Suppressor macrophage (primary cell): ENCODE measurements around the gene VSIG1.

ENCODE experiments used
- DNase-seq, 4 experiments: peaks; one replicate each; pipeline ENCODE4 v3.0.0-alpha.2; 2020 to 2022

VSIG1 gene

GRCh38 chrX:108064613-108065012, 19.7 kb downstream of the VSIG1 start:
- no peak for DNase-seq

- DNase-seq: no peak
Measured at GRCh38 chrX:108068121-108068520, 23.3 kb downstream of the VSIG1 start.

GRCh38 chrX:108070891-108071290, 26.0 kb downstream of the VSIG1 start:
- no peak for DNase-seq

DNA sequence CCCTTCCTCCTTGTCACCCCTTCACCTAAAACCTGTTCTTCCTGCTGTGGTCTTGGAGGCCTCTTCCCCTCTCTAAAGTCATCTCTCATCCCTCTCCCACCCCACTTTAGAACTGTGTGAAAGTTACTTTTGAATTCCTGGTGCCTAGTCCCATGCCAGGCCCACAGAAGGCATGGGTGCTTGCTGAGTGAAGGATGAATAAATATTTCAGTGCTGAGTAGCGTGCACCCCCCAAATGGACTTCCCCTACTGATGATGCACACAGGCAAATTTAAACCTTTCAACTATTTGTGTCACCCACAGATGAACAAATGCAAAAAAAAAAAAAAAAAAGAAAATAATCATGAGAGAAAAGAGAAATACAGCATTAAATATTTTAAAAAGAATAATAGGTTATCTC, 26.7 kb downstream of the VSIG1 start:
- no peak for DNase-seq

DNA sequence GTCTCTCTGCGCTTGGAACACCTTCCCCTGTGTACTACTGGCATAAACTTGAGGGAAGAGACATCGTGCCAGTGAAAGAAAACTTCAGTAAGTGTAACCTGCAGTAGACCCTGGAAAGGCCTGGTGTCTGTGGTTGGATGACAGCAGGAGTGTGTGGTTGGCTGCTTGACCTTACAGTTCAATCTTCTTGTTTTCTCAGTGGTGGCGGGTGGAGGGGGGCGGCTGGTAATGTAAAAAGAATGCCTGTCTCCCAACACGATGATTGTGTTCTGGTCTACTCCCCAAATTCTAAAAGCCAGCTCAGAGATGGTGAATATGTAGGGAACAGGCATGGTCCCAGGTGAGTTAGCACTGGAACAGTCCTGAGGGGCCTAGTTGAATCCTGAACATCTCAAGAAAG, 27.9 kb downstream of the VSIG1 start:
- DNase-seq: no peak

- no peak for DNase-seq
Measured at GRCh38 chrX:108081110-108081509, 36.2 kb downstream of the VSIG1 start.

DNA sequence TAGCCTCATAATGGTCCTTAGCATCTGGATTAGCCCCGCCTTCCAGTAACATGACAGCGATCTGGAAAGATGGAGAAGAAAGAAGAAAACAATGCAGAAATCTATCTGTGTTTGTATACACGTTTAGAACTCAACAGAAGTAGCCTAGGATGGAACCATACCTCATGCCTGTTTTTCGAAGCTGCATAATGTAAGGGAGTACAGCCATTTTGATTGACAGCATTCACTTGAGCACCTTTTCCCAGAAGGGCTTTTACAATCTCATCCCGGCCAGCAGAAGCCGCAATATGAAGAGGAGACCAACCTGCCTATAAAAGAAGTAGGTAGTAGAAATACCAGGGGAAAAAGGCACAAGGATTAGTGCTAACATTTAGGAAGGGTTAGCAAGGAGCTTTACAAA, 42.9 kb downstream of the VSIG1 start:
- DNase-seq: no peak

- peak; percentile 4 to 34 (median 19) for DNase-seq
Measured at GRCh38 chrX:108088511-108088910, 43.6 kb downstream of the VSIG1 start.

GRCh38 chrX:108090491-108091263, 45.8 kb downstream of the VSIG1 start:
- peak in 3 of 4 experiments; percentile 13 to 31 (median 14) for DNase-seq

- peak; percentile 93 to 95 (median 95) for DNase-seq
Measured at GRCh38 chrX:108091264-108091877, 46.5 kb downstream of the VSIG1 start, which contains the start of the genes ATG4A and PSMD10. TSS of gene ATG4A (plus strand) at chrX:108091778. CDS start at chrX:108091827, 49 bp downstream. TSS of gene PSMD10 (minus strand) at chrX:108091542. CDS start at chrX:108091520, 22 bp downstream.

DNA sequence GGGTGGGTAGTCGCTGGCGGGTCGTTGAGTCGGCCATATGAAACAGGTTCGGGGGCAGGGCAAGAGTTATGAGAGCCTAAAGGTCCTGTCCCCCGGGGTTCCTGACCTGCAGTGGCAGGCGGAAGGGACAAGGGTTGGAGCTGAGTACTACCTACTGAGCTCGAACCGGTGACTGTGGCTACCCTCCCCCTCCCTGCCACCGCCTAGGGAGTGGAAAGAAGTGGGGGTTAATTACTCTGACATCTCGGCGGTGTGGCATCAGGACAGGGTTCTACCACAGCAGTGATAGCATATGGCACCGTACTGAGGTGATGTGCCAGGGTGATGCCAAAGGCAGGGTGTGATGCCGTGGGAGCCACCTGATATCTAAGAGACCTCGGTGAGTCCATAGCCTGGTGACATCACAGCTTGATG, 47.0 kb downstream of the VSIG1 start:
- peak in 1 of 4 experiments; percentile 4 for DNase-seq

- DNase-seq: no peak
Measured at GRCh38 chrX:108097380-108097779, 52.5 kb downstream of the VSIG1 start.

DNA sequence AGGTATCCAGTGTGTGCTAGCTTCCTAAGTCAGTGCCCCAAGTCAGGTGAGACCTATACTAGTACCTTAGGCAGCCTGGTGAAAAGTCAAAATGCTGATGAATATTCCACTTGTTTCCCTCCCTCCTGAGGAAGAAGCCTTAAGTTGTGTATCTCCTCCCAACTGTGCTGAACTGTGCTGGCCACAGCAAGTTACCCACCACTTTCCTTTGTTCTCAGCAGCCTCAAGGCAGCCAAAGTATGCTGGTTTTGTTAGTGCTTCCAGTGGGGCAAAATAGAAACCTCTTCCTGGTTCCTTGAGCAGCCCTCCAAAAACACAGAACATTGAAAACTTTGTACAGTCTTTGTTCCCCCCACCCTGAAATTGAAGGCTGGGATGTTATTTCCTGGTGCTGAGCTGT, 60.6 kb downstream of the VSIG1 start:
- DNase-seq: no peak

DNA sequence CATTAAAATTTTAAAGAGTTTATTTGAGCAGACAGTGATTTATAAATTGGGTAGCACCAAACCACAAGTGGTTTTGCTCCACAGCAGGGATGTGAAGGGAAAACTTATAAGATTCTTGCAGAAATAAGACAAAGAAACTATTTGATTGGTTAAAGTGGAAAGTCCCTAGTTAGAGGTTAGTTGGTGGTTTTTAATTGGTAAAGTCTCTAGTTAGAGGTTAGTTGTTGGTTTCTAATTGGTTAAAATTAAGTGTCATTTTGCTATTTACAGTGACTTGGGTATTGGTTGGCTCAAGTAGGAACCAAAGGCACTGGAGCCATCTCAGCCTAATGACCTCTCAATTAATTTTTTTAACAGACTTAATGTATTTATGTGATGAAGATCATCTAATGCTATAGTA, 69.7 kb downstream of the VSIG1 start:
- DNase-seq: no peak

- DNase-seq: no peak
Measured at GRCh38 chrX:108117988-108118387, 73.1 kb downstream of the VSIG1 start.

DNA sequence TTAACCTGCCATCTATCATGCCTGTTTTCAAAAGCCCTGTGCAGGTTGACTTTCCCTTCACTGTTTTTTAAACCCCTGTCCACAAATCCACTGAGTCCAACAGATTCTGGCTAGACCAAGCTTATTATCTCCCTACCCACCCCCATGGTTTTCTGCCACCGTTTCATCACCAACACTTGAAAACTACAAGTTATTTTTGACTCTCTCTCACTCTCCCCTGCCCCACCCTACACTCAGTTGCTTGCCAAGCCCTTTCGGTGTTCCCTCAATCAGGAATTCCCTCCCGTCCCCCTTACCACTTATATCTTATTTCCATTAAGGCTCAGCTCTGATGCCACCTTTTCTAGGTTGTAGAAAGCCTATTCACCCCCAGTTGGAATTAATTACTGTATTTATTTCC, 76.4 kb downstream of the VSIG1 start:
- DNase-seq: no peak

GRCh38 chrX:108122748-108123147, 77.9 kb downstream of the VSIG1 start:
- no peak for DNase-seq

- DNase-seq: no peak
Measured at GRCh38 chrX:108123591-108124366, 78.9 kb downstream of the VSIG1 start.

GRCh38 chrX:108126661-108127060, 81.8 kb downstream of the VSIG1 start:
- peak in 3 of 4 experiments; percentile 2 to 13 (median 3) for DNase-seq

DNA sequence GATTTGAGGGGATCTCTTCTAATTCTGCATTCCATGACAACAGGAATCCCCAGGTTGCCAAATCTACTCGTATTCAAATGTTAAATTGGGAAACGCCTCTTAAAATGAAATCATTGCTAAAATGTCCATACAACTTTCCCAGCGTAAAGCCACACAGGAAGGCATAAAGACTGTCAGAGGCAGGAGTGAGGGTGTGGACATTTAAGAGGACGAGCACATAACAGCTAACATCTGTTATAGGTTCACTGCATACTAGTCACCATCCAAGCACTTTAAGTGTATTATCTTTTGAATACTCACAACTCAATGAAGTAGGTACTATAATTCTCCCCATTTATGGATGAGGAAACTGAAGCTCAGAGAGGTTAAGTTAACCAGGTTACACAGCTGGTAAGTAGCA, 82.3 kb downstream of the VSIG1 start:
- DNase-seq: no peak
